MCF 10A (cell line): ENCODE measurements around the gene TRIM14. TPM values are rescaled to one million over a fixed set of nuclear protein-coding genes. Genes with fewer than 3 reads are reported as not detected.

Experiments used
- BruUV-seq: library from RNA; stranded (reverse); fragments of 400-500 nt; replicated peaks from 2 replicates; lab custom pipeline; 2021; lab: Mats Ljungman, UMichigan
- CTCF ChIA-PET: fragments of 300-600 bp; sonication (Branson Sonifier 250); formaldehyde crosslinking; extraction: SDS; loops from one replicate; lab custom pipeline; 2021; ENCODE audit warnings: antibody characterized with exemption, inconsistent platforms; lab: Yijun Ruan, JAX
- POLR2A ChIA-PET: fragments of 300-600, 350-650 bp; sonication (Branson Sonifier 250); formaldehyde crosslinking; extraction: SDS; loops from one replicate; lab custom pipeline; 2020; ENCODE audit warnings: antibody characterized with exemption, inconsistent platforms; lab: Yijun Ruan, JAX
- DNase-seq: peaks from one replicate; pipeline ENCODE4 v3.0.0-alpha.2; 2018; ENCODE audit not compliant: unreplicated experiment
- H3K27ac Mint-ChIP-seq: one replicate; pipeline ENCODE4 v1.8.0; 2022; ENCODE audit warnings: mild to moderate bottlenecking, low read depth, mixed read lengths; ENCODE audit not compliant: unreplicated experiment
- H3K27me3 Mint-ChIP-seq: one replicate; pipeline ENCODE4 v1.8.0; 2022; ENCODE audit warnings: mixed read lengths; ENCODE audit not compliant: insufficient read depth, unreplicated experiment
- H3K36me3 Mint-ChIP-seq: one replicate; pipeline ENCODE4 v1.8.0; 2022; ENCODE audit warnings: mild to moderate bottlenecking, moderate library complexity, mixed read lengths; ENCODE audit not compliant: insufficient read depth, unreplicated experiment
- H3K4me1 Mint-ChIP-seq: one replicate; pipeline ENCODE4 v1.8.0; 2022; ENCODE audit warnings: mixed read lengths; ENCODE audit not compliant: insufficient read depth, unreplicated experiment
- H3K4me3 Mint-ChIP-seq: one replicate; pipeline ENCODE4 v1.8.0; 2022; ENCODE audit warnings: mild to moderate bottlenecking, moderate library complexity, mixed read lengths; ENCODE audit not compliant: unreplicated experiment
- H3K9me3 Mint-ChIP-seq: one replicate; pipeline ENCODE4 v1.8.0; 2022; ENCODE audit warnings: mixed read lengths; ENCODE audit not compliant: unreplicated experiment
- CTCF ChIP-seq: fragments of 200-600 bp; IDR thresholded peaks from one replicate; pipeline ENCODE4 v1.8.0; 2022; ENCODE audit warnings: antibody characterized with exemption, mild to moderate bottlenecking; ENCODE audit not compliant: unreplicated experiment
- intact Hi-C: fragments of 100-400 bp; cut with micrococcal nuclease; formaldehyde crosslinking; loops from 2 replicates; pipeline ENCODE4 v1.14.1; 2022
- total RNA-seq: library from RNA; stranded (reverse); gene quantifications from 2 replicates; pipeline ENCODE4 v1.2.3, GENCODE V29; 2022

TRIM14 gene
- total RNA-seq, 1 experiment from 2014 or later: 17.9 TPM

GRCh38 chr9:98075332-98075805, 43.7 kb downstream of the TRIM14 start:
- intact Hi-C loops: loop anchor here (2.0 kb wide), 1 partner anchor 117 kb away; the partner anchor contains the start of gene CORO2A
- H3K27me3 Mint-ChIP-seq: no peaks in the 10 kb centered on the region
- BruUV-seq: no TSS peak
- no peaks in the 10 kb centered on the region for H3K9me3 Mint-ChIP-seq
- H3K4me3 Mint-ChIP-seq: no peak overlapping the region
- POLR2A ChIA-PET: interaction anchor here (0.9 to 1.7 kb wide), 2 partner anchors 43 to 181 kb away, joined by 3 to 9 read pairs; partner anchors contain the start of gene TBC1D2
- CTCF ChIA-PET: interaction anchor here (0.7 to 2.5 kb wide), 9 partner anchors 17 to 234 kb away, joined by 4 to 16 read pairs (median 7); partner anchors contain the start of gene TRIM14
- H3K4me1 Mint-ChIP-seq: no peaks in the 10 kb centered on the region
- peak; percentile 68 for DNase-seq
- peaks cover 29% of the 10 kb centered on the region for H3K36me3 Mint-ChIP-seq
- peak overlapping the region; percentile 47 for H3K27ac Mint-ChIP-seq
- no peak for TF ChIP-seq CTCF

- Mint-ChIP-seq H3K4me1 (no peaks in the 10 kb centered on the region), H3K4me3 (no peak overlapping the region), H3K27me3 (no peaks in the 10 kb centered on the region), H3K9me3 (no peaks in the 10 kb centered on the region), H3K27ac (peak overlapping the region; percentile 61), H3K36me3 (peaks cover 24% of the 10 kb centered on the region)
- peak; percentile 64 for DNase-seq
- intact Hi-C loops: loop anchor here (1.0 to 2.0 kb wide), 2 partner anchors 118 to 189 kb away; partner anchors contain the start of gene CORO2A
- peak; percentile 90 for TF ChIP-seq CTCF
- no TSS peak for BruUV-seq
- CTCF ChIA-PET: interaction anchor here (0.5 to 3.4 kb wide), 45 partner anchors 9 to 267 kb away, joined by 3 to 18 read pairs (median 4); partner anchors contain the start of genes NANS, TRIM14 and TRMO
- POLR2A ChIA-PET: interaction anchor here (1.7 kb wide), 1 partner anchor 182 kb away, joined by 9 read pairs; the partner anchor contains the start of gene TBC1D2
These were observed 44.7 kb downstream of the TRIM14 start for GRCh38 chr9:98074115-98074990.

- Mint-ChIP-seq H3K36me3 (peaks cover 21% of the 10 kb centered on the region), H3K4me1 (no peaks in the 10 kb centered on the region)
These were observed 47.3 kb downstream of the TRIM14 start for GRCh38 chr9:98071737-98072136.

More at GRCh38 chr9:98071737-98072136, 47.3 kb downstream of the TRIM14 start:
- CTCF ChIA-PET: interaction anchor here (0.6 to 3.4 kb wide), 10 partner anchors 10 to 194 kb away, joined by 3 to 18 read pairs (median 4); partner anchors contain the start of gene NANS
- TF ChIP-seq CTCF: no peak
- Mint-ChIP-seq H3K27ac (no peak overlapping the region), H3K27me3 (no peaks in the 10 kb centered on the region), H3K4me3 (no peak overlapping the region), H3K9me3 (no peaks in the 10 kb centered on the region)
- no peak for DNase-seq
- POLR2A ChIA-PET: interaction anchor here (1.7 kb wide), 1 partner anchor 14 kb away, joined by 4 read pairs; no protein-coding TSS in a partner anchor
- no TSS peak for BruUV-seq
- intact Hi-C loops: no loop called here
